ENCODE data around the gene MAP3K7. TPM values are rescaled to one million over a fixed set of nuclear protein-coding genes. Genes with fewer than 3 reads are reported as not detected.

Gene MAP3K7
- total RNA-seq, 3 donors from 2014 or later = 16.1 to 21.0 (median 20.8) TPM

DNA sequence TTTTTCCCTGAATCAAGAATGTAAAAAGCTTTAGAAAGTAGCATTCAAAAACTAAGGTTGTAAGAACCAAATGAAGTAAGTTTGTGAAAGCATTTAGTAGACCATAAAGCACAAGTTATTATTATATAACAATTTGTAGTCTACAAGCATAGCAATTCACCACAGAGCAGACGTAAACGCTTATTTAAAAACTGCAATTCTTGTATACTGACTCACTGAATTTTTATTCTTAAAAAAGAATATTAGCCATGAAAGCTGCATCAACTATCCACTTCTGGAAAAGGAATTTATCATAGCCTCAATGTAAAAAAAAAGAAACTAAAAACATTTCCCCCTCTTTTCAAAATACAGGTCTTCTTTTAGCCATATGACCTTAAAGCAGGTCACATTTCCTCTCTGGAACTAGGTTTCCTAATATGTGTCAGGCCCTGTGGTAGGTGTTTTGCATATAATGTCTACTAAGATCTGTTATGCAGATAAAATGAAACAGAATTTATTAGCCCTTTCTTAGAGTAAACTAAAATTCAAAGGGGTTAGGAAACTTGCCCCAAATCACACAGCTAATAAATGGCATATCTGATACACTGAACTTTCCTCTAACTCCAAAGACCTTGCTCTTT lies 2.1 kb downstream of the MAP3K7 start:
- no peak for ATAC-seq
- no peak for DNase-seq
- Histone ChIP-seq H3K36me3 (ENCODE audit: low read depth) (no peaks in the 10 kb centered on the region), H3K4me1 (ENCODE audit: low read depth) (peaks cover 14% of the 10 kb centered on the region), H3K4me3 (no peak overlapping the region), H3K9me3 (no peaks in the 10 kb centered on the region)
- intact Hi-C loops (cut with DNase I, micrococcal nuclease) = no loop called here
- TF ChIP-seq CTCF (IDR thresholded peaks at IDR 0.05) = no peak

- Histone ChIP-seq H3K4me1 (ENCODE audit: low read depth) (peaks cover 14% of the 10 kb centered on the region), H3K4me3 (no peak overlapping the region), H3K9me3 (no peaks in the 10 kb centered on the region), H3K36me3 (ENCODE audit: low read depth) (no peaks in the 10 kb centered on the region)
- no peak for TF ChIP-seq CTCF (IDR thresholded peaks at IDR 0.05)
- DNase-seq = no peak
- ATAC-seq = no peak
- intact Hi-C loops (cut with DNase I, micrococcal nuclease) = no loop called here
Measured at GRCh38 chr6:90583836-90584481, 2.9 kb downstream of the MAP3K7 start.

GRCh38 chr6:90583179-90583835 lies 3.6 kb downstream of the MAP3K7 start:
- Histone ChIP-seq H3K4me1 (ENCODE audit: low read depth) (peaks cover 14% of the 10 kb centered on the region), H3K9me3 (no peaks in the 10 kb centered on the region), H3K4me3 (no peak overlapping the region), H3K36me3 (ENCODE audit: low read depth) (no peaks in the 10 kb centered on the region)
- intact Hi-C loops (cut with DNase I, micrococcal nuclease) = no loop called here
- ATAC-seq (no peak), DNase-seq (no peak)
- TF ChIP-seq CTCF (IDR thresholded peaks at IDR 0.05) = no peak

- ATAC-seq (no peak), DNase-seq (no peak)
- H3K4me1 ChIP-seq (ENCODE audit: low read depth) = peaks cover 7% of the 10 kb centered on the region
- no peaks in the 10 kb centered on the region for H3K9me3 ChIP-seq
- TF ChIP-seq CTCF (IDR thresholded peaks at IDR 0.05) = no peak
- intact Hi-C loops (cut with DNase I, micrococcal nuclease) = no loop called here
- H3K4me3 ChIP-seq = no peak overlapping the region
- H3K36me3 ChIP-seq (ENCODE audit: low read depth) = no peaks in the 10 kb centered on the region
Measured at GRCh38 chr6:90581146-90581545, 5.7 kb downstream of the MAP3K7 start.

GRCh38 chr6:90578894-90579549 lies 7.8 kb downstream of the MAP3K7 start:
- intact Hi-C loops (cut with DNase I, micrococcal nuclease) = no loop called here
- DNase-seq (no peak), ATAC-seq (no peak)
- TF ChIP-seq CTCF (IDR thresholded peaks at IDR 0.05) = no peak
- Histone ChIP-seq H3K9me3 (no peaks in the 10 kb centered on the region), H3K4me3 (no peak overlapping the region), H3K36me3 (ENCODE audit: low read depth) (no peaks in the 10 kb centered on the region), H3K4me1 (ENCODE audit: low read depth) (no peaks in the 10 kb centered on the region)
